ENCODE measurements around the gene LRRC74B. TPM values are rescaled to one million over a fixed set of nuclear protein-coding genes. Genes with fewer than 3 reads are reported as not detected.
A peak's percentile ranks its signal among the peaks of the same experiment; 100 is the strongest.

The LRRC74B gene
- polyA plus RNA-seq, 1 experiment, result not detected

DNA sequence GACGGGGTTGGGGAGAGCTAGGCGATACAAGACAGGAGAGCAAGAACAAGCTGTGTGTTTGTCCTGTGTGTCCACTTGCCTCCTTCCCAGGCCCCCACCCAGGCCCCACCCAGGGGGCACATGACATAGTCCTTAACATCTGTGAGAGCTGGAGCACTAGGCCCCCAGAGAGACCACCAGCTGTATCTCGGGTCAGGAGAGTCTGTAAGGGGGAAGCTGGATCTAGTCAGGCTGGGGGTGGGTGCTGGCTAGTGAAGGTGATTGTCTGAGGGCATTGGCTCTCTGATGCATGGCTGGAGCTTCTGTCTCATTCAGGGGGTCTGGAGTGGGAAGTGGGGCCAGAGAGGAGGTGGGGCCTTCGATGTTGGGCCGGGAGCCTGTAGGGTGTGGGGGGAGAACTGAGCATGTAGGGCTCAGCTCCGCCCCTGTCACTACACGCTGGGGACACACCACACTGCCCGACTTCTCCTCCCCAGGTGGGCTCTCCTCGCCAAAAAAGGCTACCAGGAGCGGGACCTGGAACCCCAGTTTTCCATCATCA, 30.2 kb upstream of the LRRC74B start:
- DNase-seq (ENCODE audit: low read depth, low spot score), result no peak
- ChIA-PET POLR2A (interaction anchor here (0.6 to 1.8 kb wide), 7 partner anchors 13 to 647 kb away, joined by 3 to 15 read pairs (median 4); partner anchors contain the start of genes LZTR1 and THAP7), CTCF (interaction anchor here (0.9 kb wide), 2 partner anchors 19 to 87 kb away, joined by 3 read pairs; no protein-coding TSS in a partner anchor)
- Histone ChIP-seq H3K4me3 (ENCODE audit: low read depth, low read length) (peak overlapping the region; percentile 74), H3K27ac (ENCODE audit: low read depth, low read length) (peak overlapping the region; percentile 73), H3K27me3 (ENCODE audit: control insufficient read depth, insufficient read depth, low read length) (peaks cover 2% of the 10 kb centered on the region), H3K9me3 (ENCODE audit: control insufficient read depth, insufficient read depth, low read length) (no peaks in the 10 kb centered on the region; the same call in 1 of the 2 replicates)
- TF ChIP-seq, protein P1, sequence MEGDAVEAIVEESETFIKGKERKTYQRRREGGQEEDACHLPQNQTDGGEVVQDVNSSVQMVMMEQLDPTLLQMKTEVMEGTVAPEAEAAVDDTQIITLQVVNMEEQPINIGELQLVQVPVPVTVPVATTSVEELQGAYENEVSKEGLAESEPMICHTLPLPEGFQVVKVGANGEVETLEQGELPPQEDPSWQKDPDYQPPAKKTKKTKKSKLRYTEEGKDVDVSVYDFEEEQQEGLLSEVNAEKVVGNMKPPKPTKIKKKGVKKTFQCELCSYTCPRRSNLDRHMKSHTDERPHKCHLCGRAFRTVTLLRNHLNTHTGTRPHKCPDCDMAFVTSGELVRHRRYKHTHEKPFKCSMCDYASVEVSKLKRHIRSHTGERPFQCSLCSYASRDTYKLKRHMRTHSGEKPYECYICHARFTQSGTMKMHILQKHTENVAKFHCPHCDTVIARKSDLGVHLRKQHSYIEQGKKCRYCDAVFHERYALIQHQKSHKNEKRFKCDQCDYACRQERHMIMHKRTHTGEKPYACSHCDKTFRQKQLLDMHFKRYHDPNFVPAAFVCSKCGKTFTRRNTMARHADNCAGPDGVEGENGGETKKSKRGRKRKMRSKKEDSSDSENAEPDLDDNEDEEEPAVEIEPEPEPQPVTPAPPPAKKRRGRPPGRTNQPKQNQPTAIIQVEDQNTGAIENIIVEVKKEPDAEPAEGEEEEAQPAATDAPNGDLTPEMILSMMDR (IDR thresholded peaks at IDR 0.05; ENCODE audit: low read depth, low read length), result no peak

GRCh38 chr22:21016644-21017420, 28.9 kb upstream of the LRRC74B start:
- ChIA-PET POLR2A (no interaction called here), CTCF (no interaction called here)
- H3K27me3 ChIP-seq (ENCODE audit: control insufficient read depth, insufficient read depth, low read length), result peaks cover 5% of the 10 kb centered on the region
- no peak for DNase-seq (ENCODE audit: low read depth, low spot score)
- TF ChIP-seq, protein P1 (IDR thresholded peaks at IDR 0.05; ENCODE audit: low read depth, low read length), result no peak
- no peaks in the 10 kb centered on the region; the same call in 1 of the 2 replicates for H3K9me3 ChIP-seq (ENCODE audit: control insufficient read depth, insufficient read depth, low read length)
- H3K27ac ChIP-seq (ENCODE audit: low read depth, low read length), result no peak overlapping the region
- no peak overlapping the region for H3K4me3 ChIP-seq (ENCODE audit: low read depth, low read length)

DNA sequence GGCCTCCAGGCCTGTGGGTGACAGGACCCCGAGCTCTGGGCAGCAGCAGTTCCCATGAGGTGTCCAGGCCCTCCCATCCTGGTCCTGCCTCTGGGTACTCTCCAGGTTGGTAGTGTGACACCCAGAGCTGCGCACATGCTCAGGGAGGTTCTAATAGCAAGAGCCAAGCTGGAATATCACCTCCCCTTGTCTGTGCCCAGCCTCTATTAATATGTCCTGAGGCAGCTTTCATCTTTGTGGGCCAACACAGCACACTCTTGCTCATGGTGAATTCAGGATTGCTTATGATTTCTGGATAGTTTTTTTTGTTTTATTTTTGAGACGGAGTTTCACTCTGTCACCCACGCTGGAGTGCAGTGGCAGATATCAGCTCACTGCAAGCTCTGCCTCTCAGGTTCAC, 27.4 kb upstream of the LRRC74B start:
- H3K27me3 ChIP-seq (ENCODE audit: control insufficient read depth, insufficient read depth, low read length), result peaks cover 5% of the 10 kb centered on the region
- no peak for DNase-seq (ENCODE audit: low read depth, low spot score)
- no peaks in the 10 kb centered on the region; the same call in 1 of the 2 replicates for H3K9me3 ChIP-seq (ENCODE audit: control insufficient read depth, insufficient read depth, low read length)
- no peak overlapping the region for H3K27ac ChIP-seq (ENCODE audit: low read depth, low read length)
- ChIA-PET POLR2A (no interaction called here), CTCF (interaction anchor here (0.7 kb wide), 1 partner anchor 268 kb away, joined by 3 read pairs; no protein-coding TSS in a partner anchor)
- no peak overlapping the region for H3K4me3 ChIP-seq (ENCODE audit: low read depth, low read length)
- TF ChIP-seq, protein P1 (IDR thresholded peaks at IDR 0.05; ENCODE audit: low read depth, low read length), result no peak

- no peak for DNase-seq (ENCODE audit: low read depth, low spot score)
- Histone ChIP-seq H3K27me3 (ENCODE audit: control insufficient read depth, insufficient read depth, low read length) (peaks cover 5% of the 10 kb centered on the region), H3K4me3 (ENCODE audit: low read depth, low read length) (no peak overlapping the region), H3K27ac (ENCODE audit: low read depth, low read length) (no peak overlapping the region), H3K9me3 (ENCODE audit: control insufficient read depth, insufficient read depth, low read length) (peaks cover under 1% of the 10 kb centered on the region; the same call in 1 of the 2 replicates)
- TF ChIP-seq, protein P1 (IDR thresholded peaks at IDR 0.05; ENCODE audit: low read depth, low read length), result peak; percentile 34
- ChIA-PET CTCF (interaction anchor here (0.6 to 1.8 kb wide), 3 partner anchors 17 to 41 kb away, joined by 3 to 4 read pairs (median 3); no protein-coding TSS in a partner anchor), POLR2A (no interaction called here)
Measured at GRCh38 chr22:21020802-21021429, 24.8 kb upstream of the LRRC74B start.

Measured in AG04450 (cell line).